Stimulated activated CD4-positive, alpha-beta T cell treated with anti-CD3 and anti-CD28 coated beads, Interleukin-2, amount 100 ng/mL, for 48 hours (primary cell): ENCODE data around the gene BLOC1S3.
"Not testable (repeated sequence)": the region's sequence is repeated elsewhere in the genome, so short reads cannot be mapped to it uniquely, and the experiment has no call there.

ENCODE experiments used
- DNase-seq, 2 donors: peaks; one replicate each; pipeline ENCODE4 v3.0.0-alpha.2; 2020

Gene BLOC1S3

GRCh38 chr19:45186509-45187334 lies 8.1 kb downstream of the BLOC1S3 start:
- no peak for DNase-seq

- DNase-seq, result no peak
Observed at GRCh38 chr19:45187421-45188100, 9.0 kb downstream of the BLOC1S3 start.

GRCh38 chr19:45189971-45190370 lies 11.4 kb downstream of the BLOC1S3 start:
- no peak for DNase-seq

- no peak for DNase-seq
Observed at GRCh38 chr19:45191375-45191774, 12.8 kb downstream of the BLOC1S3 start.

GRCh38 chr19:45195764-45196163 lies 17.2 kb downstream of the BLOC1S3 start:
- DNase-seq, result no peak

GRCh38 chr19:45200568-45200967 lies 22.0 kb downstream of the BLOC1S3 start:
- DNase-seq, result no peak

- no peak for DNase-seq
Observed at GRCh38 chr19:45202637-45203036, 24.1 kb downstream of the BLOC1S3 start.

GRCh38 chr19:45205810-45206209 lies 27.2 kb downstream of the BLOC1S3 start:
- DNase-seq, result no peak

GRCh38 chr19:45206328-45206727 lies 27.7 kb downstream of the BLOC1S3 start:
- no peak for DNase-seq

GRCh38 chr19:45211751-45212381 lies 33.3 kb downstream of the BLOC1S3 start:
- no peak for DNase-seq

GRCh38 chr19:45213031-45213430 lies 34.4 kb downstream of the BLOC1S3 start:
- no peak for DNase-seq

- DNase-seq, result no peak
Observed at GRCh38 chr19:45215391-45216191, 37.0 kb downstream of the BLOC1S3 start.

GRCh38 chr19:45216667-45217066 lies 38.1 kb downstream of the BLOC1S3 start:
- no peak for DNase-seq

GRCh38 chr19:45217193-45217956 lies 38.8 kb downstream of the BLOC1S3 start:
- DNase-seq, result no peak

- no peak for DNase-seq
Observed at GRCh38 chr19:45217957-45218334, 39.4 kb downstream of the BLOC1S3 start.

GRCh38 chr19:45218426-45218825 lies 39.8 kb downstream of the BLOC1S3 start:
- no peak for DNase-seq

GRCh38 chr19:45218911-45219743 lies 40.5 kb downstream of the BLOC1S3 start:
- no peak for DNase-seq

- DNase-seq, result no peak
Observed at GRCh38 chr19:45222724-45223123, 44.1 kb downstream of the BLOC1S3 start.

GRCh38 chr19:45223879-45224278 lies 45.3 kb downstream of the BLOC1S3 start:
- DNase-seq, result no peak

- DNase-seq, result no peak
Observed at GRCh38 chr19:45224645-45225044, 46.1 kb downstream of the BLOC1S3 start.

- DNase-seq, result not testable (repeated sequence)
Observed at GRCh38 chr19:45229056-45229455, 50.5 kb downstream of the BLOC1S3 start.
